Measurements from ENCODE around the gene AGFG1.
"Not testable (repeated sequence)": the region's sequence is repeated elsewhere in the genome, so short reads cannot be mapped to it uniquely, and the experiment has no call there.

The AGFG1 gene

DNA sequence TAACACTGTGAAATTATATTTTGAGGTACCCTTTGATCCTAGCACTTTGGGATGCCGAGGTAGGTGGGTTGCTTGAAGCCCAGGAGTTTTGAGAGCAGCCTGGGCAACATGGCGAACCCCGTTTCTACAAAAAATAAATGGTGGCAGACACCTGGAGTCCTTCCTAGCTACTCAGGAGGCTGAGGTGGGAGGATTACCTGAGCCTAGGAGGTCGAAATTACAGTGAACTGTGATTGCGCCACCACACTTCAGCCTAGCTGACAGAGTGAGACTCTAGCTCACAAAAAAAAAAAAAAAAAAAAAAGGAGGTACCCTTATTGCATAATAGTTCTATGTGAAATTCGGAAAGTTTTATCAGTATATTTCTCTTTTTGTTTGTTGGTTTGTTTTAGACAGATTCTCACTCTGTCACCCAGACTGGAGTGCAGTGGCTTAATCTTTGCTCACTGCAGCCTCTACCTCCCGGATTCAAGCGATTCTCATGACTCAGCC lies 67.6 kb downstream of the AGFG1 start:
- no peak for DNase-seq (ENCODE audit: low read depth)

DNA sequence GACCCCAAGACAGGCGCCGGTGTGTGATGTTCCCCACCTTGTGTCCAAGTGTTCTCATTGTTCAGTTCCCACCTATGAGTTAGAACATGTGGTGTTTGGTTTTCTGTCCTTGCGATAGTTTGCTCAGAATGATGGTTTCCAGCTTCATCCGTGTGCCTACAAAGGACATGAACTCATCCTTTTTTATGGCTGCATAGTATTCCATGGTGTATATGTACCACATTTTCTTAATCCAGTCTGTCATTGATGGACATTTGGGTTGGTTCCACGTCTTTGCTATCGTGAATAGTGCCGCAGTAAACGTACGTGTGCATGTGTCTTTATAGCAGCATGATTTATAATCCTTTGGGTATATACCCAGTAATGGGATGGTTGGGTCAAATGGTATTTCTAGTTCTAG lies 68.4 kb downstream of the AGFG1 start:
- DNase-seq (ENCODE audit: low read depth) = not testable (repeated sequence)

DNA sequence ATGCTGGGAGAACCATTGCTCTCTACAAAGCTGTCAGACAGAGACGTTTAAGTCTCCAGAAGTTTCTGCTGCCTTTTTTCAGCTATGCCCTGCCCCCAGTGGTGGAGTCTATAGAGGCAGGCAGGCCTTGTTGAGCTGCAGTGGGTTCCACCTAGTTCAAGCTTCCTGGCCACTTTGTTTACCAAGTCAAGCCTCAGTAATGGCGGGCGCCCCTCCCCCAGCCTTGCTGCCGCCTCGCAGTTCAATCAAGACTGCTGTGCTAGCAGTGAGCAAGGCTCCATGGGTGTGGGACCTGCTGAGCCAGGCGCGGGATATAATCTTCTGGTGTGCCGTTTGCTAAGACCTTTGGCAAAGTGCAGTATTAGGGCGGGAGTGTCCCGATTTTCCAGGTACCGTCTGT lies 74.0 kb downstream of the AGFG1 start:
- DNase-seq (ENCODE audit: low read depth) = no peak

DNA sequence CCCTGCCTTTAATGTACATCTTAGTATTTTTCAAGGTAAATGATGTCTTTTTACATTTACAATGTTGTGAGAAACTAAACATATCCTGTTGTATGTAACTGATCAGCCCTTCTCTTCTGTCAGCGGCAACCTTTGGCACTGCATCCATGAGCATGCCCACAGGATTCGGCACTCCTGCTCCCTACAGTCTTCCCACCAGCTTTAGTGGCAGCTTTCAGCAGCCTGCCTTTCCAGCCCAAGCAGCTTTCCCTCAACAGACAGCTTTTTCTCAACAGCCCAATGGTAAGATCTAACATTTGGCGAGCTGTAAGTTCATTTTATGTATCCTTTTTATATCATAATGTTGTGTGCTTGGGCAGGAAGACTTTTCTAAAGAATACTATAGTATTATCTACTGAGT lies 79.9 kb downstream of the AGFG1 start:
- no peak for DNase-seq (ENCODE audit: low read depth)

DNA sequence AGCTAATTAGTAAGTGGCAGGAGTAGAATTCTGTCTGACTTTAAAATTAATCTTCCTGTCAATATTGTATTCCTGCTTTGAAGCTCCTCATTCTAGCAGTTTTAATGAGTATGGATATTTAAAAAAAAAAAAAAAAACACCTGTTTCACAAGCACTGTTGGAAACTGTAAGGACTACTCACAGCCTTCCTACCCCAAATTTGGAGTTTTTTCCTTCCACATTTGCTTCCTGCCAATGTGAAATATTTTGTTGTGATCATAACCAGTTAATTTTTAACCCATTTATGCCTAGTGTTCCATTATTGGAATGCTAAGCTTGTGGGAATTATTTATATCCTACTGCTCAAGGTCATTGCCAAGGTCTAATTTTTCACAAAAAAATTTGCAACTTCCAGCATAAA lies 90.6 kb downstream of the AGFG1 start:
- no peak for DNase-seq (ENCODE audit: low read depth)

DNA sequence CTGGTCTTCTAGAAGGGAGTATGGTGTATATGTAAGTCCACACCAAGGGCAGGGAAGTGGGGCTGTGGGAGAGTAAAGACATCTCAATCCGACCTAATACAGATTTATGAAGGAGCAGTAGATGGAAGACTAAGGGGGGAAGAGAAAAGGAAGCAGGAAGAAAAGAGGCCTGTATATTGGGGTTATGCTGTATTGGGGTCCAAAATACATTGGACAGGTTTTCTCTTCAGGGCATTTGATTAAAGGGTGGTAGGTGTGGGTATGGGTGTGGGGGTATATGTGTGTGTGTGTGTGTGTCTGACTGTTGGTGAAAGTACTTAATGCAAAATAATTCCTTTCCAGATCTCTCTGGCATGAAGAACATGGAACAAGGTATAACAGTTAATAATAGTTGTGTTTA lies 93.1 kb downstream of the AGFG1 start:
- DNase-seq (ENCODE audit: low read depth) = no peak

DNA sequence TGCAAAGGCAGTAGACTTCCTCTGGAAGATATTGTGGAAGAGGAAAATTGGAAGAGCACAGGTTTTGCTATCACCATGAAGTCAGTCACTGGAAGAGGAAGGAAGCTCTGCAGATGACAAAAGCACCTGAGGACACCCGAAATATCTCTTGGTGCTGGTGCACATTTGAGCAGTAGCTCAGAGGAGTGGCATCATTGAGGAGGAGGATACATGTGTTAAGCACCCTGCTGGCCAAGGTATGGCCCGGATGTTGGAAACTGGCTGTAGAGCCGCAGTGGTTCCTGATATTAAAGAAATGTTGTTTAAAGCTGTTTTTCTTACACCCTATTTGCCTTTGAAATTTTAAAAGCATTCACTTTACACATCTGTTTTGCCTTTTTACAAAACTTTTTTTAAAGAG lies 94.1 kb downstream of the AGFG1 start:
- no peak for DNase-seq (ENCODE audit: low read depth)

DNA sequence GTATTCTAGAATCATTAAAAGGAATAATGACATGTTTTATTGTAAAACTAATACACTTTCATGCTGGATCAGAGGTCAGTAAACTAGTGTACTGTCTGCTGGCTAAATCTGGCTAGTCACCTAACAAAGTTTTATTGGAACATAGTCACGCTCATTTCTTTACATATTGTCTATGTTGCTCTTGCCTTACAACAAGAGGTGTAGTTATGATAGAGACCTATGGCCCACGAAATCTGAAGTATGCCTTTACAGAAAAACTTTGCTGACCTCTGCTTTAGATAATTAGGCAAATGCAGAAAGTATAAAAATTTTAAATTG lies 96.9 kb downstream of the AGFG1 start:
- DNase-seq (ENCODE audit: low read depth) = no peak

DNA sequence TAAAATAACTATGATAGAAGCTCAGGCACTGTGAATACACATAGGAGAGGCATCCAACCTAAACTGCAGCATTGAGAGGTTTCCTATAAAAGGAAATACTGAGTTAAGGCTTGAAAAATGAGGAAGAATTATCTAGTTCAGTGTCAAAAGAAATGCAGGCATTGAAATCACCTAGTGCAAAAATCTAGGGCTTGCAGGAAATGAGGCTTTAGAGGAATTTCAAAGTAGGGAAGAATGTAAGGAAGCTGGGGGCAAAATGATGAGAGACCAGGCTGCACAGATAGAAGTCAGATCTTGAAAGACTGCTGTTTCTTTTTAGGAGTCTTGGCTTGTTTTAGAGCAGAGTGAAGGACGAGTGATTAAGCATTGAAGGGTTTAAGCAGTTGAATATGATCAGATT lies 98.7 kb downstream of the AGFG1 start:
- no peak for DNase-seq (ENCODE audit: low read depth)

DNA sequence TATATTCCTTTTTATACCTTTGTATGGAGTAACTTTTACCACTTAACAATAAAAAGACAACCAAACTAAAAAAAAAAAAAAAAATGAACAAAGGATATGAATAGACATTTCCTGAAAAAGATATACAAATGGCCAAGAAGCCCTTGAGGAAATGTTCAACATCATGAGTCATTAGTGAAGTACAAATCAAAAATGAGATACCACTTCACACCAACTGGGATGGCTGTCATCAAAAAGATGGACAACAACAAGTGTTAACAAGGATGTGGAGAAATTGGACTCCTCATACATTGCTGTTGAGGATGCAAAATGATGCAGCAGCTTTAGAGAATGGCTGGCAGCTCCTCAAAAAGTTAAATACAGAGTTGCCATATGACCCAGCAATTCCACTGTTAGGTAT lies 104.2 kb downstream of the AGFG1 start:
- no peak for DNase-seq (ENCODE audit: low read depth)

DNA sequence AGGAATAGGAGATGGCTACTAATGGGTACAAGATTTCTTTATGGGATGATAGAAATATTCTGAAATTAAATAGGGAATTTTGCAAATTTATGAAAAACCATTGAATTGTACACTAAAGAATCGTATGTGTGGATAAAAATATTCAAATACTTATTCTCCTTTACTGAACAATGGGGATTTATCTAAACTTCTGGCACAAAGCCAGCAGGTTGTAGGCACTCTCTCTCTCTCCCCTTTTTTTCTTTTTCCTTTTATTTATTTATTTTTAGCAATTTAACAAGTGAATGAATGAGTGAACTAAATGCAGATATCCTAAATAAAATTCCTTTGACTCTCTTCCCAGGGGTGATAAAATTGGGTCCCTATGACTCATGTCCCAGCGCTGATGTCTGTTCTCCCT lies 104.9 kb downstream of the AGFG1 start:
- DNase-seq (ENCODE audit: low read depth) = no peak

DNA sequence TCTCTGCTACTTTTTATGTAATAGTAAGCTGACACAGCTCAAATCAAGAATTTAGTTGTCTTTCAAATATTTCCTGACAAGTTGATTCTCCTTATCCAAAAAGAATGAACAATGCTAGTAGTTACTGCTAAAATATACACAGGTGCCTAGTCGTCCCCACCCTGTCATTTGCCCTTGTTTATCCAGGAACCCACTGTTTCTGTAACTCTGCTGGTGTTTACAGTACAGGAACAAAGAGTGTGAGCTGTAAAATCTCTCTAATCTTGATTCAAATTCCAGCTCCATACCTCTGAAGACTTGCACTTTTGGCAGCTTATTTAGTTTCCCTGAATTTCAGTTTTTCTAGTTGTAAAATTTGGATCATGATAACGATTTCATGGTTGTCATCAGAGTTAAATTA lies 105.6 kb downstream of the AGFG1 start:
- DNase-seq (ENCODE audit: low read depth) = no peak

DNA sequence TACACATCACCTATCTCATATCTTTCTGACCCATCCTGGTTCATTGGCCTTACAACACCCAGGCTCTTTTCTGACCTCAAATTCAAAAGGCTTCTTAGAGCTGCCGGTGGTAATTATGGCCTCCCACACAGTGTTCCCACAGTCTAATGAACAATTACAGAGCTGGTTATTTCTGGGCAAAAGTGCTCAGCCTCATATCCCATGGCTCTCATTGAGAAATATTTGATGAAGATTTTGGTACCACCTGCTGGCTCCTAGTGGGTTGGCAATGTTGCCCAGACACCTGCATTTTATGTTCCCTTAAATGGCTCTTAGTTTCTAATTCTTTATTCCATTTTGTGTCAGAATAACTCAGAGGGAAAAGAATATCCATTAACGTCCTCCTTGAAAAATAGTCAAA lies 106.7 kb downstream of the AGFG1 start:
- DNase-seq (ENCODE audit: low read depth) = no peak

DNA sequence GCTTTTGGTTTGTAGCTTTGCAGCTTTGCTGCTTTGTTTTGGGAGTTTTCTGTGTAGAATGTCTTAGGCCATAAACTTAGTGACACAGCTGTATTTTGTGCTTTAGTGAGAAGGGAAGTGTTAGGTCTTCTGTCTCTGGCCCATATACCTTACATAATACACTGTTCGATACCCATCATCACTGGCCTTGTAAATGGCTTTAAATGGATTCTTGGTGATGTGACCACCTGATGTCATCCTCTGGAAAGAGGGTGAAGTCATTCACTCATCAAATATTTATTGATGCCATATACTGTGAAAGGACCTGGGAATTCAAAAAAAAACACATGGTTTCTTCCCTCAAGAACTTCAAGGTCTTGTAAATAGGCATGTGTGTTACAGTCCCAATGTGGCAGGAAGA lies 107.8 kb downstream of the AGFG1 start:
- no peak for DNase-seq (ENCODE audit: low read depth)

DNA sequence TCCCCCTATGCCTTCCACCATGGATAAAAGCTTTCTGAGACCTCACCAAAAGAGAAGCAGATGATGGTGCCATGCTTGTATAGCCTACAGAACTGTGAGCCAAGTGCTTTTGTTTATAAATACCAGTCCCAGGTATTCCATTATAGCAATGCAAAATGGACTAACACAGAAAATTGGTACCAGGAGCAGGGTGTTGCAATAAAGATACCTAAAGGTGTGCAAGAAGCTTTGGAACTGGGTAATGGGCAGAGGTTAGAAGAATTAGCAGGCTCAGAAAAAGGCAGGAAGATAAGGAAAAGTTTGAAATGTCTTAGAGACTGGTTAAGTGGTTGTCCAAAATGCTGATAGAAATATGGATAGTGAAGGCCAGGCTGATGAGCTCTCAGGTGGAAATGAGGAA lies 110.4 kb downstream of the AGFG1 start:
- DNase-seq (ENCODE audit: low read depth) = no peak

DNA sequence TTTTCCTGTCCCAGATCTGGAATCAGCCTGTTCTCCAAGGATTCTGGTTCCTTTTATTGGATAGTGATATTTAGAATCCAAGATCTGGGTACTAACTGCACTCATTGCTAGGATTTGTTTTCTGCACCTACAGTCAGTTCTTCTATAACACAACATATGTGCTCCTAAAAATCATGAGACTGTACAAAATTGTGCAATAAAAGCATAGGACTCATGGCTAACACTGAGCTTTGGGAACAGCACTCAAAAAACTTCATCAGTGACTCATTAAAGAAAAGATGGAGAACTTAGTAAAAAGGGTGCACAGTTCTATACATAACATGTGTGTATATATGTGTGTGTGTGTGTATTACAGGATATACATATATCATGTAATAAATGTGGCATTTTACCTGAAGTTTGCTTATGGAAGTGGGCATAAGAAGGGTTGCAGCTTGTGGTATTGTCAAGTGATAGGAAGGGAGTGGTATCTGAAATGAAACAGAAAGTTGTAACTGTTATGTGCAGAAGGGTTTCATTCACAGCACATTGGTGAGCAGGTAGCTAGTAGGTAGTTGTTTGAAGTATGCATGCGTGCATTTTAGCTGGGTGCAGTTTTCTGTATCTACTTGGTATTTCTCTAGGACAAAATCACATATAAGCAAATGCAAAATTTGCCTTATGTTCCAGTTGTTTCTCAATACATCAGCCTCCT lies 120.9 kb downstream of the AGFG1 start:
- DNase-seq (ENCODE audit: low read depth) = no peak

DNA sequence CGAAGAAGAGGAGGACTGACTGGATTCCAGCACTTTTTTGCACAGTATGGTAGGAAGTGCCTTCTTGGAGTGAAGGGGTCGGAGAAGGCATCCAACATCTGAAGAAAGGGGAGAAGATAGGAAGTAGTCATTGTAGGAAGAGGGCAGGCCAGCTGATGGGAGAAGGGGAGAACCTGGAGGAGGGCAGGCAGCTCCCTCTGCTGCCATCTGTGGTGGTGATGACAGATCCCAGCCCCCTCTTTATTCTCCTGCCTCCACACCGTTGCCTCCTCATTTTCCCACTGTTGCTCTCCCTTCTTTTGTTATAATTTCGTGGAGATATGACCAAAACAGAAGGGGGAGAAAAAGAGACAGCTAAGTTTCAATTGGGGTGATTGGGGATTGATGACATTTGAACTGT lies 123.8 kb downstream of the AGFG1 start:
- no peak for DNase-seq (ENCODE audit: low read depth)

DNA sequence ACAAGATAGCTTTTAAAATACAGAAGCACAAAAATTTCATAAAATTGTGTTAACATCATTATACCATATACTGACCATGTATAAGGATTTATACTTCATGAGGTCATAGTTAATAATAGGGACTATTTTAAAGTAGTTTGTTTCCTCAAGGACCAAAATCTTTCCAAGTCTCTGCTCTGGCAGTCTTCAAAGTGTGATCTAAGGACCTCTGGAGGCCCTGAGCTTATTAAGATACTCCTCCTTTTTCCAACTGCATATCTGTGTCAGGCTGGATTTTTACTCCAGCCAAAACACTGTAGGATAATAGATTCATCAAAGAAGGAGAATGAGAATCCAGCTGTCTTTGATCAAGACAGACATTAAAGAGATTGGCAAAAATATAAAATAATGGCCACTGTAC lies 125.1 kb downstream of the AGFG1 start:
- no peak for DNase-seq (ENCODE audit: low read depth)

DNA sequence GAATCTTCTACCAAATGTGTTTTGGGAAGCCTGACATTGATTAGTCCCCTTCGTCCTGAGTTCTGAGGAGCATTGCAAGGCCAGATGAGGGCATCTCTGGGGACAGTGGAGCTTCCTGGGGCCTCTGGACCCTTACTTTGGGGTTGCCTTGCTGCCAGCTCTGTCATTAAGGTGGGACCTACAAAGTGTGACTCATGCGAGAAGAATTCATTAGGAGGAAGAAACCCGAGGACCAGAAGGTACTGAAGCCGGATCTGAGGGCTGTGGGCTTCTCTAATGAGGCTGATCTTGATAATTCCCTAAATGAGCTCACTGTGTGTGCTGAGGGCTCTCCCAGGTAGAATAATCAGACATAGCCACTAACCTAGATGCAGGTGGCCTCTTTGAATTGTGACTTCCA lies 126.0 kb downstream of the AGFG1 start:
- no peak for DNase-seq (ENCODE audit: low read depth)

DNA sequence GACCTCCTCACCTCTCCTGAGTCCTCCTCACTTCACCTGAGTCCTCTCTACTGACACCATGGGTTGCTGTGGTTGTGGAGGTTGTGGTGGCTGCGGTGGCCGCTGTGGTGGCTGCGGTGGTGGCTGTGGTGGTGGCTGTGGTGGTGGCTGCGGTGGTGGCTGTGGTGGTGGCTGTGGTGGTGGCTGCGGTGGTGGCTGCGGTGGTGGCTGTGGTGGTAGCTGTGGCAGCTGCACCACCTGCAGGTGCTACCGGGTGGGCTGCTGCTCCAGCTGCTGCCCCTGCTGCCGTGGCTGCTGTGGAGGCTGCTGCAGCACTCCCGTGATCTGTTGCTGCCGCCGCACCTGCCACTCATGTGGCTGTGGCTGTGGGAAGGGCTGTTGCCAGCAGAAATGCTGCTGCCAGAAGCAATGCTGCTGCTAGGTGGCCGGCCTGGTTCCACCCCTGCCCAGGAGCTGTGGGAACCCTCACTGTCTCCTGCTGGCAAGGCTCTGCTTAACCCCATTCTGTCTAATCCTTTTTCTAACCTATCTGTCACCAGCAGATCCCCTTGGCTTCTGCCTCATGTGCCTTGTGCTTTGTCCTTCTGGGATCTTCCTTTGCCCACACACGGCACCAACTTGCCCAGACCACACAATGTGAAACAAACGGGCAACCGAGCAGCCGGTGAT lies 127.0 kb downstream of the AGFG1 start, which contains the start of gene SCYGR2:
Gene SCYGR2 (plus strand): TSS at position 59 of the 669 bp plus-strand sequence. CDS start 0 bp downstream, at position 59.
- not testable (repeated sequence) for DNase-seq (ENCODE audit: low read depth)

DNA sequence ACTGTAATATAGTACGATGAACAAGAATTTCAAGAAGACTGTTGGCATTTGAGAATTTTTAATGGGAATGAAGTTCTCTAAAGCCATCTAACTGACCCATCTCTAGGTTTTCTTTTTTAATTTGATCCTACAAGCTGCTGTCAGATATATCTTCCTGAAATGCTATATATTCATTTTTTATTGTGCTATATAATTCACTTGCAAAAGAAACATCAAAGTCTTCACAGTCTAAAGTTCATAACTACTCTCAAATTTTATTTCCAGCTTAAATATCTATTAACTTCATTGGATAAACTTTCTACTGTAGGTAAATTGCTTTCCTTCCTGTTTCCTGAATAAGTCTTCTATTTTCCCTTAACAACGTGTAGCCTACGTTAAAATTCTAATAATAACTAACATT lies 130.4 kb downstream of the AGFG1 start:
- DNase-seq (ENCODE audit: low read depth) = no peak

DNA sequence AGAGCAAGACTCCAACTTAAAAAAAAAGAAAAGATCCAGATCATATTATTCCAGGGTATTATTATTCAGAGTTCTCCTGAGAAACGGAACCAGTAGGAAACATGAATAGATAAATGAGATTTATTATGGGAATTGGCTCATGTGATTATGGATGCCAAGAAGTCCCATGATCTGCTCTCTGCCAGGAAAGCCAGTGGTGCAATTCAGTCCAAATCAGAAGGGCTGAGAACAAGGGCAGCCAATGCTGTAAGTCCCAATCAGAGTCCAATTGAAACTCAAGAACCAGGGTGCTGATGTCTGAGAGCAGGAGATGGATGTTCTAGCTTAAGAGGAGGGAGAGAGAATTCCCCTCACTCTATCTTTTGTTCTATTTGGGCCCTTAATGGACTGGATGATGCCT lies 134.5 kb downstream of the AGFG1 start:
- no peak for DNase-seq (ENCODE audit: low read depth)

DNA sequence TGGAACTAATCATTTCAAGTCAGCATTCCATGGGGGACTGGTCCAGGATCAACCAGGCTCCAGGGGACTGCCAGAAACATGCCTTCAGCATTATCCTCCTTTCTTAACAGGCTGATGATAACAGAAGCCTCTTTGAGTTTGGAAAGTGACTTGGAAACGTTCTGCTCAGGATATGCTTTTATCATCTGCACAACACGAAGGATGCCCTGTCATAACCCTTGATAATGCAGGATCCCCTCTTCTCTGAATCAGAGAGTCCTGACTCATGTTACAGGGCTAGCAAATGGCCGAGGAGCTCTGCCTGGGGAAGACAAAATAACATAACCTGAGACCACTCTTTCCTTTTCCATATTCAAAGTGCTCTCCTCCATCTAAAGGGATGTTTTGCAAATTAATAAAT lies 136.0 kb downstream of the AGFG1 start:
- DNase-seq (ENCODE audit: low read depth) = no peak
